HG03064 (cell line): ENCODE data around the gene GATA5.
"Not testable (repeated sequence)": the region's sequence is repeated elsewhere in the genome, so short reads cannot be mapped to it uniquely, and the experiment has no call there.

Experiments
- ATAC-seq: cut with Tn5 transposase; IDR thresholded peaks from one replicate; pipeline ENCODE4 v1.9.1; 2021; ENCODE audit warnings: low read depth; ENCODE audit not compliant: unreplicated experiment

GATA5 gene

DNA sequence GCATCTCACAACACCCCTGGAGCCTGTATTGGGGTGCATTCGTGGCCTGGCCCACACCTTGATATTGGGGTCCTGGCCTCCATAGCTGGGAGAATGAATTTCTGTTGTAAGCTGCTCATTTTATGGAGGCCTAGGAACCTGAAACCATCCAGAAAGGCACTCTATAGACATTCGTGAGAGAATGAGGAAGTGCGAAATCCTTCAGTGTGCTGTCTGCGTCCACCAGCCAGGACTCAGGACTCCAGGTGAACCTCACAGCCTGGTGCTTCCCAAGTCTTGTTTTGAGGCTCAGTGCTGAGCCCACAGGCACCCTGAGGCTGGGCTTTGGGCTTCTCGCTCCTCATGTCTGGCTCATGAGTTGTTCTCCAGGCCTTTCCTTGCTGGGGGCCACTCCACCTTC lies 36.6 kb downstream of the GATA5 start:
- ATAC-seq, result no peak

DNA sequence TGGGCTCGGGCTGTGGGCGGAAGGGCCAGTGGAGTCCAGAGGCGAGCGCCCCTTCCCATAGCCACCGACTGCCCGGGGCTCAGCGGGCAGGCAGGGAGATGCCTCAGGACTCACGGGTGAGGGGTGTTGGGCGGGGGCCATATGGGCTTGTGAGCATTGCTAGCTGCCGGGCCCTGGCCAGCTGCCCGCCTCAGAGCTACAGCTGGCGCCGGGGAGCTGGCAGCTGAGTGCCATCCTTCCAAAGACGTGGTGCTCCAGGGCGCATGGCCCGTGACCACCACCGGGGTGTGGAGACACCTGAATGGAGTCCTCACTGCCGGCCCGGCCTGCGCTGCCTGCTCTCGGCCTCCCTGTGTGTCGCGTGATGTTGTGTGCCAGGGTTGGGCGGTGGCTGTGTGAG lies 37.9 kb downstream of the GATA5 start:
- no peak for ATAC-seq

DNA sequence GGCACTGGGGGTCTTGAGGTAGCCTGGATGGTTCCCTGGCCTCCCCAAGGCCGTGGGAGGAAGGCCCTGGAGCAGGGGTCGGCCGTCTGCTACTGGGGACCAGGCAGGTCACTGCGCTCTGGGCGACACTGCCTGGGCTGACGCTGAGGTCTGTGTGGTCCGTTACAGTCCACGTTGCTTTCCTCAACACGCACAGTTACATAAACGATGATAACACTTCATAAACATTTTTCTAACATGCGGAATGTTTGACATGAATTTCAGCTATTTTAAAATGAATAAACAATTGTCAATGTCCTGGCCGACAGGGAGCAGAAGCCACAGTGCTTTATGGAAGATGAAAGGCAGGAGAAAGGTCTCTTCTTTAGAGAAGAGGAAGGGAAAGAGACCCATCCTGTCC lies 38.3 kb downstream of the GATA5 start:
- no peak for ATAC-seq

GRCh38 chr20:62436692-62437091 lies 39.1 kb downstream of the GATA5 start:
- ATAC-seq, result no peak

DNA sequence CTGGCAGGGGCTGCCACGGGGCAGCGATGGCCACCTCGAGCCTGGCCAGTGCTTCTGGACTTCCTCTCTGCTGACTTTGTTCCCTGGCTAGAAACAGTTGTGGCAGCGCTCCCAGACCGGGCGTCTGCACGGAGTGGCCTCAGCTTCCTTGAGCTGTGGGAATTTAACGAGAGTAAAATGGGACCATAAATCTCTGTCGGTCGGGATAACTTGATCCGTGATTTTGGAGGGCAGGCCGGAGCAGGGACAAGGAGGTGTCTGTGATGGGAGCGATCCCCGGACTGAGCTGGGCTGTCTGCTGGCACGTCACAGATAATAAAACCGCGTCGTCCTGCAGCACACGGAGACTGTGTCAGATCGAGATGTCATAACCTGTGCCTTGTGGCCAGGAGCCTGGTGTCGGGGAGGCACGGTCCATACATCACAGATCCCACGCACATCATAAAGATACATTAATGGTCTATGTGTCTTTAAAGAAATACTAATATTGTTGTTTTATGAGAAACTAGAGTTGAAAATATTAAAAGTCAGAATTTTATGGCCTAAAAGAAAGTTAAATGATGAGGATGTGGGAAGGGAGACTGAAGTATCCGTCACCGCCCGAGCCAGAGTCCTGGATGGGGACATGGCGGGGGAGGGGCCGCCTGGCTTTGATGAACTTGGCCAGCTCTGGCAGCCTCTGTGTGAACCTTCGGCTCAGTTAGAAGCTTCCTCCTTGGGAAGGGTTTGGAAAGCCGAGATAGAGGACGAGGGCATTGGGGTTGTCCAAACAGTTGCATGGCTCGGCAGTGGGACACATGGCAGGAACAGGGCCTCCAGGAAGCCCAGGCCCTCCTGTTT lies 41.9 kb downstream of the GATA5 start:
- ATAC-seq, result no peak

DNA sequence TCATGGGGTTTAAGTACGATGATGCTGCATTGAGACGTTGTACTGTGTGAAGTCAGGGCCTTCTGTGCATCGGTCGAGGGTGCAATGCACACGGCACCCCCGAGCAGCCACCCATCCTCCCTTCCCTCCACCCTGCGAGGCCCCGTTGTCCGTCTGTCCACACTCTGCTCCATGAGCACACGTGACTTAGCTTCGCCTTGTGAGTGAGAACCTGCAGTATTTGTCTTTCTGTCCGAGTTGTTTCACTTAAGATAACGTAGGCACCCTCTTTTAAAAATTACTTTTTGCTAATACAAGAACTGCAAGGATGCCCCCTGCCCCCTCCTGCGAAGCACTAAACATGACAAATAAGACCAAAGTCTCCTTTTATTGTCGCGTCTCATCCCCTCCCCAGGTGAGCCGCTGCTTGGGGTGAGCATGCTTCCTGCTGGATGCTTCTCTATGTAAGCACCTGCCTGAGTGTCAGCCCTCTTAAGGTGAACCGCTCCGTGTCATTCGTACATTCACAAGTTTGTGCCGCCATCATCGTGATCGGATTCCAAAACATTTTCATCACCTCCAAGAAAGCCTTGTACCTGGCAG lies 44.8 kb downstream of the GATA5 start:
- no peak for ATAC-seq

DNA sequence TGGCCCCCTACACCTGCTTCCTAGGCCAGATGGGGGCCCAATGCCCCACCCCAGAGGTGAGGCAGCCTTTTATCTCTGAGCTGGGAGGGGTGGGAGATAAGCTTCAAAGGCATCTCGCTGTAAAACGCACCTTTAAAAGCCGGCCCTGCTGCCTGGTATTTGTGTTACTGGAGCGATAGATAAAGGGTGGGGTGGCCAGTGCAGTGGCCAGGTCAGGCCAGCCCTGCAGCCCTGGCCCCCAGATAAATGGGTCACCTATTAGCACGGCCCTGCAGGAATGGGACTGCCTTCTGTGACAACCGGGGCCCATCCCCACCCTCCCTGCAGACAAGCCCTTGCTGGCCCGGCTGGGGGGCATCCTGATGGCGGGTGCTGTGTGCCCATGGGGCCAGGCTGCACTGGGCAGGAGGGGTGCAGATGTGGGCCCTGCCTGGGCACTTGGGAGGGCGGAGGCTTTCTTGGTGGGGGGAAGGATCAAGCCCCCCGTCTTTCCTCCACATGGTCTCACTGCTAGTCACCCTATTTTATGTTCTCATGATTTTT lies 45.4 kb downstream of the GATA5 start:
- no peak for ATAC-seq

- ATAC-seq, result no peak
These were observed 46.1 kb downstream of the GATA5 start for GRCh38 chr20:62429455-62430310.

DNA sequence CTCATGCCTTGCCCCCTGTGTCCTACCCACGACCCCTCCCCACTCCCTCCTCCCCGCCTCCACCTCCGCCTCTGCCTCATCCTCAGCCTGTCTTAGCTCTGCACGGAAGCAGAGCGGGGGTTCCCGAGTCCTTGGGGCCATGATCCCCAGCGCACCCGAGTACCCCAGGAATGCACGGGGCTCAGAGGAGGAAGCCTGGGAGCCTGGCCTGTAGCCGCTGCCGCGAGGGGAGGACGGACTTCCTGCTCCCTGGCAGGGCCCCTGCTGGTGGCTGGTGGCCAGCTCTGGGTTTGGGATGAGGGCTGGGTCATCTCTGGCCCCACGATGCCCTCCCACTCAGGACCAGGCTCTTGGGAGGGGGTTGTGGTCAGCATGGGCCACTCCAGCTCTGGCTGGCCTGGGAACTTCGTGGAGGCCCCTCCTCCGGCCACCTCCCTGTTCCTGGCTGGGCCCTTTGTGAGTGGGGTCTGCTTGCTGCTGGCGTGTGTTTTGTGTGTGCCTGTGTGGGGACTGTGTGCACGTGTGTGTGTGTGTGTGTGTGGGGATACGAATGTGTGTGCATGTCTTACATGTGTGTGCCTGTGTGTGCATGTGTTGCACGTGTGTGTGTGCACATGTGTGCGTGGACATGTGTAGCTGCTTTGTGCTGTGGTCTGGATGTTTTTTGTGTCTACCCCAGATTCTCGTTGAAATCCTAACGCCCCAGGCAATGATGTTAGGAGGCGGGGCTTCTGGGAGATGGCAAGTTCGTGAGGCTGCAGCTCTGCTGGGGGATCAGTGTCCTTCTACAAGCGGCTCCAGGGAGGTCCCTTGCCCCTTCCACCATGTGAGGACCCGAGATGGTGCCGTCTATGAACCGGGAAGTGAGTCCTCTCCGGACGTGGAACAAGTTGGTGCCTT lies 47.1 kb downstream of the GATA5 start:
- ATAC-seq, result no peak

DNA sequence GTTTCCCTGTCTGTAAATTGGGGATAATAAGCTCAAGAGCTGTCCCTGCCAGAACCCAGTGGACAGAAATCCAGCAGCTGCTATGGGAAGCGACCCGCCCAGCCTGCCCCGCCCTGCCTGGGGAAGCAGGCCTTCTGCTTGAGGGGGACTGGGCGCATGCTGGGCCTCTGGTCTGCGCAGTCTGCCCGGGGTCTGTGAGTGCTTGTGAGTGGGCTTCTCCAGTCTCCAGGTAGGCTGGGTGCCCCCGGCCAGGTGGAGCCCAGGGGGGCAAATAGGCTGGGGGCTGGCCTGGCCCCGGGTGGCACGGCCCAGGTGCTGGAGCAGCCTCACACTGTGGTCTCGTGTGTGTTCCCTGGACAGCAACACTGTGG lies 47.8 kb downstream of the GATA5 start:
- no peak for ATAC-seq

DNA sequence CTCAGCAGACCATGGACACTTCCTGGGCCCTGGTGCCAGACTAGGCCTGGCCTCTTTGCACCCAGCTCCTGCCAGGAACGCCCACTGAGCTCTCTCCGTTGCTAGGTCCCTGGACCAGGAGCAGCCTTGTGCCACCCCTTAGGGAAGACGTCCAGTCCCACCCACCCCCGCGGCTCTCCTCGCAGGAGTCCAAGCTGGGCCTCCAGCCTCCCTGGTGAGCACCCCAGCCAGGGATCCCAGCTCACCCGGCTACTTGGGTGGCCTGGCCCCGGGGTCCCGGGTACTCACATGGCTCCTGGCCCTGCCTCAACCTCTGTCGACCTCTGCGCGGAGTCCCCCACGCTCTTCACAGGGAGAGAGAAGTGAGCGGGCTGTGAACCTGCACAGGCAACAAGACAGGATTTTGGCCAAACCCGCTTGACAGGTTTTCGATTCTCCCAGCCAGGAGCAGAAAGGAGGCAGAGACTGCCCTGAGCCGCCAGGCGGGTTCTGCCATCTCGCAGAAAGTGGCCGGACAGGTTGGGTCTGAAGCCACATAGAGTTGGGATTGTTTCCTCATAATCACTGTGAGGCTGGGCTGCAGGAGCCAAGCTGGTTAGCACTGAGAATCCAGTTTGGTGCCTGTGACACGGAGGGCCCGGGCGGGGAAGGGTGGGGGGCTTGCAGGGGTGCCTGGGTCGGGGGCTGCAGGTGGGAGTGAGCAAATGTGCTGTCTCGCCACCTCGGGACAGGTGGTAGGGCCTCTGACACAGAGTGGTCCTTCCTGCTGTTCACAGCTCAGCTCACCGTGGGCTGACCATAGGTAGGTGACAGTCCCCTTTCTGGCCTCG lies 48.4 kb downstream of the GATA5 start, which contains the start of gene RBBP8NL:
Gene RBBP8NL, minus strand, starts transcription at position 368 of the 830 bp plus-strand sequence. CDS start 7,892 bp downstream, outside the sequence.
- ATAC-seq, result no peak

- no peak for ATAC-seq
These were observed 49.1 kb downstream of the GATA5 start for GRCh38 chr20:62426699-62427131.

DNA sequence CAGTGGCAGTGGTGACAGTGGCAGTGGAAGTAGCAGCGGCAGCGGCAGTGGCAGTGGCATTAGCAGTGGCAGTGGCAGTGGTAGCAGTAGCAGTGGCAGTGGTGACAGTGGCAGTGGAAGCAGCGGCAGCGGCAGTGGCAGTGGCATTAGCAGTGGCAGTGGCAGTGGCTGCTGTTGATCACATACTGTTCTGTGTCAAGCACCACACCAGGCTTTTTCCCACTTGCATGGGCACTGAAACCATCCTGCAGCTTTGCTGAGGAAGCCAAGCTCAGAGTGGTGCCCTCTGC lies 49.8 kb downstream of the GATA5 start:
- not testable (repeated sequence) for ATAC-seq

- no peak for ATAC-seq
These were observed 50.3 kb downstream of the GATA5 start for GRCh38 chr20:62425281-62426058.

GRCh38 chr20:62424249-62425107 lies 51.3 kb downstream of the GATA5 start:
- no peak for ATAC-seq

- no peak for ATAC-seq
These were observed 52.5 kb downstream of the GATA5 start for GRCh38 chr20:62423326-62423706.

DNA sequence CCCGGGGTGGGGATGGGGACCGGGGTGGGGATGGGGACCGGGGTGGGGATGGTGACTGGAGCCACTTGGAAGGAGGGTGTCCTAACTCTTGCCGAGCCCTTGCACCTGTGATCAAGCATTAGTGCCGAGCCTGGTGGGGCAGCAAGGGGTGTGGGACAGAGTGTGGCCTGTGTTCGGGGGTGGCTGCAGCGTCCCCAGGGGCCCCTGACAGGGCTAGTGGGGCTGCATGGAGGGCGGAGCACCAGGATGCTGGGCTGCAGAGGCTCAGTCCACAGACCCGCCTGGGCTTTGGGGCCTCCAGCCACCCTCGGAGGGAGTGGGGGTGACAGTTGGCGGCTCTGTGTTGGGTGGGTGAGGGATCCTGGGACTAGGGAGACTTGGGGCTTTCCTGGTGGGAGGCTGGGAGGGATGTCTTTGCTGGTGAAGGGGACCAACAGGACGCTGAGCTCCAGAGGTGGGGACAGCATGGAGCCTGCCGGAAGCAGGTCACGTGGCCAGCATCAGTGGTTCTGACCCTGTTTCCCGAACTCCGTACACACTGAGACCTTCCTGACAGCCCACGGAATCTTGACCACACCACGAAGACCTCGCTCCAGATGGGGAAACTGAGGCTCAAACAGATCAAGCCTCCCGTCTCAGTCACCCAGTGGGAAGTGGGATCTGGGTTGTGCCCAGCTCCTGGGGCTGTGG lies 53.0 kb downstream of the GATA5 start:
- no peak for ATAC-seq
